Stimulated activated CD4-positive, alpha-beta T cell treated with anti-CD3 and anti-CD28 coated beads, Interleukin-4, amount 100 ng/mL, for 4 hours (primary cell): ENCODE results near the gene ACAD8.
A peak's percentile ranks its signal among the peaks of the same experiment; 100 is the strongest.
"Not testable (repeated sequence)": the region's sequence is repeated elsewhere in the genome, so short reads cannot be mapped to it uniquely, and the experiment has no call there.

Source experiments
- DNase-seq, 2 experiments: peaks; one replicate each; pipeline ENCODE4 v3.0.0-alpha.2; 2020

The ACAD8 gene

GRCh38 chr11:134240592-134240991 lies 12.8 kb upstream of the ACAD8 start:
- DNase-seq: no peak

DNA sequence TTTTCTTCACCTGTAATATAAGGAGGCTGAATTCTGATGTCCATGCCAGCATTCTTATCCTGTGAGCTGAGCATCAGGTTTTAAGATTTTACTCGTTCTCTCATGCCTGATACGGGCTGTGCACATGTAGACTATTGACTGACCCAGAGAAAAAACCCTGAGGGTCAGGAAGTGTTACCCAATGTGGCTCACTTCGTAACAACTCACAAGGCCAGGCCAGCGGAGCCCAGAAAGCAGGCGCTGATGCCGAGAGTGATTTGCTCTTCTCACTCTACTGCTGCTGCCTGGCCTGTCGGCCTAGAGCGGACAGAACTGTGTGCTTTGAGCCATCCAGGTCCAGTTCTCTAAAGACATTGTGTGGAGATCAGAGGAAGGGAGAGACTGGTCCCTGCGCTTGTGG lies 11.0 kb upstream of the ACAD8 start:
- no peak for DNase-seq

- DNase-seq: no peak
These were observed 9.5 kb upstream of the ACAD8 start for GRCh38 chr11:134243913-134244312.

DNA sequence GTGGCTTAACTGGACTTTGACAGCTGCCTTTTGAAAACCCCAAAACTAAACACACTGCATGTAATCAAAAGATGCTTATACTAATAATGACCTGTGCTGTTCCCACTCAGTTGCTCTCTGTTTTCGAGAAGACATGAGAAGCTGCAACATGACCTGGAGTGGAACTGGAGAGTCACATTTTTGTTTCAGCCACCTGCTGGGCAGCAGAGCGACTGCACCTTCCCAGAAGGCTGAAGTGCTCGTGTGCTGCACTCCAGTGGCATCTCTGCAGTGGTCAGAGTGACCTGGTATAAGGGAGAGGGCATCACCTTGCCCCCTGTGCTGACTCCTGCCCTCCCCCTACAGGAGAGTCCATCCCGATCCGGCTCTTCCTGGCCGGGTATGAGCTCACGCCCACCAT lies 8.8 kb upstream of the ACAD8 start:
- DNase-seq: no peak

DNA sequence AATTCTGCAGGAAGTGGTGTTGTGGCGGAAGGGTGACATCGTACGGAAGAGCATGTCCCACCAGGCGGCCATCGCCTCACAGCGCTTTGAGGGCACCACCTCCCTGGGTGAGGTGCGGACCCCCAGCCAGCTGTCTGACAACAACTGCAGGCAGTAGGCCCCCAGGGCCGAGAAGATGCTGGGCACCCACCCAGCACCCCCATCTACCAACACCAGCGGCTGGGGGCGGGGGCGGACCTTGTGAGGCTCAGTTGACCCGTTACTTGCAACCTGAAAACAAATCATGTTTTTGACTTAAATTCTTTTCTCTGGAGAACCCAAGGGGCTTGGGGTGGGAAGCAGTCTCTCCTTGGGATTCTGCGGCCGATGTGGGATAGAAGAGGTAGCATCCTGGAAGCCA lies 7.9 kb upstream of the ACAD8 start:
- DNase-seq: no peak

- DNase-seq: no peak
These were observed 7.3 kb upstream of the ACAD8 start for GRCh38 chr11:134246100-134246499.

- DNase-seq: no peak
These were observed 6.7 kb upstream of the ACAD8 start for GRCh38 chr11:134246678-134247077.

GRCh38 chr11:134248910-134249480 lies 4.4 kb upstream of the ACAD8 start:
- DNase-seq: no peak

DNA sequence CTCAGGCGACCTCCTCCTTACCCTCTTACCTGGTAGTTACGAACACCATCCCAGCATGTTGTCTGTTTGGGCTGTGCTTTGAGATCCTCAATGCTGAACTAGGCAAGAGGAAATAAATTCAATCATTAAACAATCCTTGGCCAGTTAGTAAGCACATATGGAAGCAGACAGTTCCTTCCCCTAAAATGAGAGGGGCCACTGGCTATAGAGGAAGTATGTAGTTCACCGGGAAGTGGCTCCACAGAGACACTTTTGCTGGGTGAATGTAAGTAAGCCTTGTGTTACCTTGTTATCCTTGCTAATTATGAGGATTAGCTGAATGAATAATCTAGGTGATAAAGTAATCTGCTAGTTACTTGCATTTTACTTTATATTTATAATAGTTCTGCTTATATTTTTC lies 3.1 kb upstream of the ACAD8 start:
- DNase-seq: no peak

- DNase-seq: no peak
These were observed 2.7 kb upstream of the ACAD8 start for GRCh38 chr11:134250675-134251074.

GRCh38 chr11:134252346-134253187 lies 801 bp upstream of the ACAD8 start:
- DNase-seq: no peak

- no peak for DNase-seq
These were observed 1.2 kb downstream of the ACAD8 start for GRCh38 chr11:134254433-134255183.

DNA sequence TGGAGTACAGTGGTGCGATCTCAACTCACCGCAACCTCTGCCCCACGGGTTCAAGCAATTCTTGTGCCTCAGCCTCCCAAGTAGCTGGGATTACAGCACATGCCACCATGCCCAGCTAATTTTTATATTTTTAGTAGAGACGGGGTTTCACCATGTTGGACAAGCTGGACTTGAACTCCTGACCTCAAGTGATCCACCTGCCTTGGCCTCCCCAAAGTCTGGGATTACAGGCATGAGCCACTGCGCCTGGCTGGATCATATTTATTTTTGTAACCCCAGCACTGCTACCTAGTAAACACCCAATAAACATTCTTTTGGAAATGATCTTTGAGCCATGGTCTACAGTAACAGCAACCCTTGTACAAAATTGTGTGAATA lies 1.8 kb downstream of the ACAD8 start:
- not testable (repeated sequence) for DNase-seq

GRCh38 chr11:134257101-134257500 lies 3.7 kb downstream of the ACAD8 start:
- DNase-seq: no peak

- no peak for DNase-seq
These were observed 5.2 kb downstream of the ACAD8 start for GRCh38 chr11:134258577-134258976.

DNA sequence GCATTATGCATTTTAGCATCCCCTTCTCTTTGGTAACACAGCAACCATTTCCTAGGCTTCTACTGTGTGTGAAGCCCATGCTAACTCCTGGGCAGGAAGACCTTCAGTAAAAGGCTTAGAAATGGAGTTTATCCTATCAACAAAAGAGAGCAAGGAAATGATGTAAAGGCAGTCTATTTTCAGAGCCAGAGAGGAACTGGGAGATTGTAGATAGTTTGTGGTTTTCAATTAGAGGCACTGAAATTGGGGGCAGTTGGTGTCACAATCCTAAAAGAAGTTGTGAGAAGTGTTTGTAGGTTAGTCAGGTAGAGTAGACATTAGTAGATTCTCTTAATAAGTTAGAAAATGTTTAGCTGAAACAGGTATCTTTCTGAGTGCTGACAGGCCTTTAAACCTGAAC lies 7.1 kb downstream of the ACAD8 start:
- DNase-seq: no peak

GRCh38 chr11:134260983-134261382 lies 7.6 kb downstream of the ACAD8 start:
- DNase-seq: no peak

DNA sequence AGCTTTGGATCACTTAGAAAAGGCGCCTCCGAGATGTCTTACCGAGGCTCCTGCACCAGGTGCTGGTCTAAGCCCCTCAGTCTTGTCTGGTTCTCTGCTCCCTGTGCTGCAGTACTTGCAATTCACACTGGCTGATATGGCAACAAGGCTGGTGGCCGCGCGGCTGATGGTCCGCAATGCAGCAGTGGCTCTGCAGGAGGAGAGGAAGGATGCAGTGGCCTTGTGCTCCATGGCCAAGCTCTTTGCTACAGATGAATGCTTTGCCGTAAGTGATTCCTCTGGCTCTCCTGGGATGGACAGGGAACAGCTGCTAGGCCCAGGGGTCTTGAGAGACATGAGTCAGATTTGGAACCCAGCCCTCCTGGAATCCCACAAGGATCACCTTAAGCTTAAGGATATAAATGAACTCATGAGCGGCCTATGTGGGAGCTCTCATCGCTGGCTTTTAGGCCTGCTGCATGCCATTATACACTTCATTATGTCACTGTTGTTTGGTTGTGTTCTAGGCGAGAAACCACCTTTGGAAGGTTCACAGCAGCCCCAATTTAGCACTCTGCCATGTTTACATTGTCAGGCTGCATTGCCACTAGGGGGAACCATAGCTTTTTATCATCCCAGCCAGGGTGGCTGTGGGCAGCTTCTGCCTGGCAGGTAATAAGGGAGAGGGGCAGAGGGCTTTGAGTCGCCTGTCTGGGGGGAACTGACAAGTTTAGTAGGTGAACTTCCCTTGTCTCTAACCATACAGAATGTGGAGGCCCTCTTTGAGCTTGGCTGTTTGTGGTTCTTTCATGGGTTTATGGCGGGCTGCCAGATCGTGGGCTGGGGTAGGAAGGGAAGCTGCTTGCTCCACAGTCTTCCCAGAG lies 8.5 kb downstream of the ACAD8 start:
- DNase-seq: peak; percentile 17 to 27

GRCh38 chr11:134264966-134265764 lies 11.8 kb downstream of the ACAD8 start:
- DNase-seq: no peak

DNA sequence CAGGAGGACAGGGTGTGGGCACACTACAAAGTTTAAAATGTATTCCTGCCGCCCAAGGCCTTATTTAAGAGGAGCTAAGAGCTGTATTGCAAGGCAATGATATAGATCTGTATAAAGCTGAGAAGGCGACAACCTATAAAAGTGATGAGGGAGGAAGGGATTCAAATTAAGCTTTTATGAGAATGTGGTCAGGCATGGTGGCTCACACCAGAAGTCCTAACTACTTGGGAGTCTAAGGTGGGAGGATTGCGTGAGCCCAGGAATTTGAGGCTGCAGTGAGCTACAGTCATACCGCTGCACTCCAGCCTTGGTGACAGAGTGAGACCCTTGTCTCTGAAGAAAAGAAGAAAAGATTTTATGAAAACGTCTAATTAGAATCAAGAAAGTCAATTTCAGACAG lies 13.1 kb downstream of the ACAD8 start:
- no peak for DNase-seq

- DNase-seq: no peak
These were observed 13.5 kb downstream of the ACAD8 start for GRCh38 chr11:134266841-134267251.

DNA sequence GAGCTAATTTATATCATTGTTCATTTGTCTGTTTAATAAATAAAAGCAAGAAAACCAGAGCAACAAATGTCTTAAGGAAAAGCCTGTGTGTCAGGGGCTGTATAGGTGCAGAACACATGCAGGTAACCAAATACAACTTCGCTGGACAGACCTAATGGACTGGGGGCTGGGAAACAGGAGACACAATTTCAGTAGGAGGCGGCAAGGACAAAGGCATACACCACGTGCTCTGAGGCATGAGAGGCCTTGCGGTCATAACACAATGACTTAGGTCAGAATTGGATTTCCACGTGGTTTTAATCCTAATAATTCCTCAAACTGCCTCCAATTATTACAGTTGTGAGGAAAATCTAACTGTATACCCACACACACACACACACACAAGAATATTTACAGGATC lies 14.1 kb downstream of the ACAD8 start:
- no peak for DNase-seq
